IMR-90 (cell line): ENCODE results near the gene SMIM5. TPM values are rescaled to one million over a fixed set of nuclear protein-coding genes. Genes with fewer than 3 reads are reported as not detected.

ENCODE experiments used
- ATAC-seq: fragments of 200-7000 bp; cut with Tn5 transposase; 2 replicates; pipeline ENCODE4 v1.9.1; 2020; ENCODE audit warnings: low read depth, mild to moderate bottlenecking, moderate library complexity
- BruUV-seq: library from RNA; stranded (reverse); fragments of 400-500 nt; replicated peaks from 2 replicates; lab custom pipeline; 2021; lab: Mats Ljungman, UMichigan
- CTCF ChIA-PET: fragments of 300-600 bp; formaldehyde crosslinking; extraction: SDS; loops from one replicate; lab custom pipeline; 2021; ENCODE audit warnings: antibody characterized with exemption; lab: Yijun Ruan, JAX
- POLR2A ChIA-PET: fragments of 300-600 bp; sonication (Branson Sonifier 250); formaldehyde crosslinking; loops from one replicate; lab custom pipeline; 2022; ENCODE audit warnings: antibody characterized with exemption; ENCODE audit not compliant: unreplicated experiment; lab: Charles Lee
- DNase-seq: peaks from one replicate; pipeline ENCODE4 v3.0.0; 2013
- H2AFZ ChIP-seq: replicated peaks from 2 replicates; pipeline ENCODE3; 2013; ENCODE audit warnings: low read length, mild to moderate bottlenecking; ENCODE audit not compliant: poor library complexity
- H2AK5ac ChIP-seq: 2 replicates; pipeline ENCODE4 v1.6.1; 2013; ENCODE audit warnings: low read depth, low read length, inconsistent platforms
- H2AK9ac ChIP-seq: replicated peaks from 2 replicates; pipeline ENCODE3; 2013; ENCODE audit warnings: mild to moderate bottlenecking, low read depth, low read length, moderate library complexity; ENCODE audit not compliant: poor library complexity
- H2BK120ac ChIP-seq: 2 replicates; pipeline ENCODE4 v1.6.1; 2013; ENCODE audit warnings: low read depth, low read length, inconsistent platforms
- H2BK15ac ChIP-seq: 3 replicates; pipeline ENCODE4 v1.6.1; 2013; ENCODE audit warnings: low read depth, low read length, inconsistent platforms
- H2BK20ac ChIP-seq: 2 replicates; pipeline ENCODE4 v1.6.1; 2013; ENCODE audit warnings: low read depth, mild to moderate bottlenecking, inconsistent platforms, low read length, moderate library complexity
- H2BK5ac ChIP-seq: 2 replicates; pipeline ENCODE4 v1.6.1; 2013; ENCODE audit warnings: mild to moderate bottlenecking, low read depth, low read length, inconsistent platforms; ENCODE audit not compliant: poor library complexity, severe bottlenecking
- H3K14ac ChIP-seq: replicated peaks from 2 replicates; pipeline ENCODE4 v1.6.1; 2013; ENCODE audit warnings: low read depth, low read length, inconsistent platforms
- H3K18ac ChIP-seq: 2 replicates; pipeline ENCODE4 v1.6.1; 2013; ENCODE audit warnings: low read depth, low read length, control low read depth
- H3K23ac ChIP-seq: 2 replicates; pipeline ENCODE4 v1.6.1; 2013; ENCODE audit warnings: low read depth, low read length, inconsistent platforms
- H3K27ac ChIP-seq: 2 replicates; pipeline ENCODE4 v1.5.1; 2013; ENCODE audit warnings: mild to moderate bottlenecking, control low read depth, low read length; ENCODE audit not compliant: insufficient read depth
- H3K27me3 ChIP-seq: 2 replicates; pipeline ENCODE4 v1.6.1; 2013; ENCODE audit warnings: low read length; ENCODE audit not compliant: control insufficient read depth, insufficient read depth
- H3K36me3 ChIP-seq: 2 replicates; pipeline ENCODE4 v1.6.1; 2013; ENCODE audit warnings: low read length, mixed read lengths; ENCODE audit not compliant: control insufficient read depth, insufficient read depth
- H3K4ac ChIP-seq: 2 replicates; pipeline ENCODE4 v1.6.1; 2013; ENCODE audit warnings: low read depth, low read length, inconsistent platforms
- H3K4me1 ChIP-seq: 2 replicates; pipeline ENCODE4 v1.6.1; 2013; ENCODE audit warnings: low read length, mixed read lengths; ENCODE audit not compliant: control insufficient read depth, insufficient read depth
- H3K4me2 ChIP-seq: 2 replicates; pipeline ENCODE4 v1.6.1; 2013; ENCODE audit warnings: low read depth, mild to moderate bottlenecking, control low read depth, low read length, moderate library complexity
- H3K4me3 ChIP-seq: 2 replicates; pipeline ENCODE4 v1.5.1; 2013; ENCODE audit warnings: low read depth, mild to moderate bottlenecking, control low read depth, low read length, moderate library complexity; ENCODE audit not compliant: insufficient read depth
- H3K56ac ChIP-seq: 2 replicates; pipeline ENCODE4 v1.6.1; 2013; ENCODE audit warnings: low read length, inconsistent platforms; ENCODE audit not compliant: insufficient read depth; ENCODE audit errors: extremely low read depth
- H3K79me1 ChIP-seq, 2 experiments: 2 replicates each; pipeline ENCODE4 v1.6.1; 2013; ENCODE audit warnings: low read length in 2 of 2, inconsistent platforms in 1 of 2, low read depth in 1 of 2
- H3K9ac ChIP-seq: 2 replicates; pipeline ENCODE4 v1.6.1; 2013; ENCODE audit warnings: low read depth, low read length, control low read depth
- H3K9me1 ChIP-seq: 2 replicates; pipeline ENCODE4 v1.6.1; 2013; ENCODE audit warnings: low read length, inconsistent platforms; ENCODE audit not compliant: insufficient read depth
- H3K9me3 ChIP-seq: 2 replicates; pipeline ENCODE4 v1.6.1; 2013; ENCODE audit warnings: low read length; ENCODE audit not compliant: control insufficient read depth, insufficient read depth
- H4K20me1 ChIP-seq: 2 replicates; pipeline ENCODE4 v1.6.1; 2013; ENCODE audit warnings: low read length, inconsistent platforms; ENCODE audit not compliant: insufficient read depth
- H4K5ac ChIP-seq: 2 replicates; pipeline ENCODE4 v1.6.1; 2013; ENCODE audit warnings: mild to moderate bottlenecking, low read depth, low read length, control low read depth
- H4K8ac ChIP-seq, 2 experiments: 2 replicates each; pipeline ENCODE4 v1.6.1; 2013; ENCODE audit warnings: low read depth in 2 of 2, low read length in 2 of 2, control low read depth in 1 of 2, inconsistent platforms in 1 of 2
- H4K91ac ChIP-seq: 2 replicates; pipeline ENCODE4 v1.6.1; 2013; ENCODE audit warnings: low read depth, low read length, inconsistent platforms; ENCODE audit not compliant: insufficient read depth
- BHLHE40 ChIP-seq: fragments of 150-350 bp; IDR thresholded peaks from 2 replicates; pipeline ENCODE4 v1.6.1; 2016; ENCODE audit warnings: mild to moderate bottlenecking, low read depth, low read length
- CEBPB ChIP-seq: IDR thresholded peaks from 2 replicates; pipeline ENCODE4 v1.6.1; 2012; ENCODE audit warnings: low read depth, low read length, improper control_type of control experiment
- CHD1 ChIP-seq: IDR thresholded peaks from 2 replicates; pipeline ENCODE4 v1.6.1; 2012; ENCODE audit warnings: low read depth, low read length, improper control_type of control experiment
- CTCF ChIP-seq: conservative IDR thresholded peaks from 2 replicates; pipeline ENCODE4 v1.5.1; 2012; ENCODE audit warnings: mild to moderate bottlenecking, low read depth, low read length, improper control_type of control experiment
- FOS ChIP-seq: fragments of 150-350 bp; IDR thresholded peaks from 2 replicates; pipeline ENCODE4 v1.6.1; 2016; ENCODE audit warnings: low read depth, low read length
- MAFK ChIP-seq: IDR thresholded peaks from 2 replicates; pipeline ENCODE4 v1.6.1; 2012; ENCODE audit warnings: low read depth, low read length, improper control_type of control experiment
- MAZ ChIP-seq: IDR thresholded peaks from 2 replicates; pipeline ENCODE4 v1.6.1; 2012; ENCODE audit warnings: low read depth, mild to moderate bottlenecking, low read length, improper control_type of control experiment, moderate library complexity, borderline replicate concordance
- MXI1 ChIP-seq: IDR thresholded peaks from 2 replicates; pipeline ENCODE4 v1.6.1; 2012; ENCODE audit warnings: low read depth, mild to moderate bottlenecking, low read length, moderate library complexity, borderline replicate concordance
- NFE2L2 ChIP-seq: fragments of 150-350 bp; IDR thresholded peaks from 2 replicates; pipeline ENCODE4 v1.6.1; 2016; ENCODE audit warnings: low read depth, mild to moderate bottlenecking, low read length
- POLR2A ChIP-seq: IDR thresholded peaks from 2 replicates; pipeline ENCODE4 v1.6.1; 2012; ENCODE audit warnings: mild to moderate bottlenecking, low read depth, low read length
- RAD21 ChIP-seq: IDR thresholded peaks from 2 replicates; pipeline ENCODE4 v1.6.1; 2012; ENCODE audit warnings: low read length, improper control_type of control experiment
- RCOR1 ChIP-seq: IDR thresholded peaks from 2 replicates; pipeline ENCODE4 v1.6.1; 2012; ENCODE audit warnings: mild to moderate bottlenecking, low read length, improper control_type of control experiment; ENCODE audit not compliant: insufficient replicate concordance
- RFX5 ChIP-seq: IDR thresholded peaks from 2 replicates; pipeline ENCODE4 v1.8.0; 2012; ENCODE audit warnings: low read depth, mild to moderate bottlenecking, low read length, moderate library complexity
- SMC3 ChIP-seq: fragments of 150-350 bp; IDR thresholded peaks from 2 replicates; pipeline ENCODE4 v1.6.1; 2016; ENCODE audit warnings: low read depth, mild to moderate bottlenecking, antibody characterized with exemption, low read length, moderate library complexity
- USF2 ChIP-seq: fragments of 150-350 bp; IDR thresholded peaks from 2 replicates; pipeline ENCODE4 v1.6.1; 2017; ENCODE audit warnings: mild to moderate bottlenecking, antibody characterized with exemption, low read length, low read depth
- WGBS, 2 experiments: methylation state at CpG; one replicate each; pipeline versions ENCODE4 v1.1.5 to v1.1.7; 2013; ENCODE audit warnings: missing lambda C conversion rate in 2 of 2; ENCODE audit not compliant: insufficient read length in 1 of 2; ENCODE audit errors: extremely low coverage in 2 of 2; 5-methylcytosine and 5-hydroxymethylcytosine counted together
- dilution Hi-C: fragments of 300-500 bp; cut with HindIII; formaldehyde crosslinking; loops from one replicate; pipeline ENCODE4 v1.14.3; 2018; ENCODE audit warnings: low sequenced_read_pairs; ENCODE audit not compliant: unreplicated experiment
- in situ Hi-C: fragments of 300-500 bp; cut with MboI; formaldehyde crosslinking; loops from 3 replicates; pipeline ENCODE4 v1.14.3; 2019; ENCODE audit warnings: low sequenced_read_pairs, inconsistent platforms, mixed read lengths
- intact Hi-C: fragments of 100-400 bp; cut with micrococcal nuclease; formaldehyde crosslinking; loops from 2 replicates; pipeline ENCODE4 v1.10.0; 2022
- polyA plus RNA-seq, 3 experiments: library from polyadenylated mRNA; depleted of rRNA; stranded (reverse); fragments of >200 nt; gene quantifications; 2 replicates each; pipeline ENCODE4 v1.2.3, GENCODE V29; 2012; ENCODE audit warnings: low replicate concordance in 1 of 3
- total RNA-seq: library from RNA; depleted of rRNA; stranded (reverse); fragments of >200 nt; gene quantifications from 2 replicates; pipeline ENCODE4 v1.2.3, GENCODE V29; 2012

Gene SMIM5
- total and polyA plus RNA-seq, 2 of the 4 experiments (the other 2 are of a cell fraction) = not detected

DNA sequence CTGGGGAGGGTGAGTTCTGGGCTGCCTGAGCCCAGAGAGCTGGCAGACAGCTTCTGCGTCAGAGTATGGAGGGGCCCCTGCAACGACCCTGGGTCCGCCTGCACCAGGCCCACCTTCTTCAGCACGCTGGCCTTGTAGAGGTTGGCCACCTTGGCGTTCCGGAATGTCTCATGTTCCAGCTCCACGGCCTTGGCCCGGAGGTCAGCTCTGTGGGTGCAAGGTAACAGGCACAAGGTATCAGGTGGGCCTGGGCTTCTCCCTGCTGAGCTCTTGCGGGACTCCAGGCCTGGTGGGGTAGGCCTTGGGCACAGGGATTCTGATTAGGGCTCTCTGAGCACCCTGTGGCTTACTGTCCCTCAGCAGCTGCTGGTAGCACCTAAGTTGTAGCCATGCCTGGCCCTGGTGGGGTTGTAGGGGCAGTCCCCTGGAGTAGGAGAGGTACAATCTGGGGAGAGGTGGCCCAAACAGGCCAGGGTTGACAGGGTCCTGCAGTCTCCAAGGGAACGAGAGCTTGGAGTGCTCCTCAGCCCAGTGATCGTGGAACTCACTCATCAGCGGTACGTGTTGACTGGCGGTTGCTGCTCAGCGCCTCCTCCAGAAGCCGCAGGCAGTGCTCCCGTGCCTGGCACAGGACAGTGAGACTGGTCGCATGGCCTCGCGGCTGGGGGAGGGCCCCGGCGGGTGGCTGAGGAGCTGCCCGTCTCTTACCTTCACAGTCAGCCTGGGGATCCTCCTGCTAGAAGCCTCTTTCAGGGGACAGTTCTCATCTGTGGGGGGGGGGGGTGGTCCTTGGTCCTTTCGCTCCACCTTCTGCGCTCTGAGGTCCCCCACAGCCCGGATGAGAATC is 2.9 kb upstream of the SMIM5 start:
- no peak overlapping the region for H2BK15ac ChIP-seq
- H3K4me3 ChIP-seq = no peak overlapping the region
- H4K91ac ChIP-seq = no peak overlapping the region
- H3K4me1 ChIP-seq = peaks cover 15% of the 10 kb centered on the region
- H3K9me3 ChIP-seq = no peaks in the 10 kb centered on the region
- no peak overlapping the region for H4K8ac ChIP-seq
- no peak overlapping the region for H3K23ac ChIP-seq
- intact Hi-C loops = loop anchor here (1.0 to 5.0 kb wide), 2 partner anchors 41 to 113 kb away; partner anchors contain the start of genes CASKIN2 and TSEN54
- BruUV-seq = no TSS peak
- no peak overlapping the region for H3K56ac ChIP-seq
- H3K79me1 ChIP-seq = peaks cover 0 to 3% of the 10 kb centered on the region in 2 experiments; a peak in 1 of 4 replicates
- no peak overlapping the region for H3K4me2 ChIP-seq
- in situ Hi-C loops = loop anchor here (5.0 kb wide), 1 partner anchor 117 kb away; no protein-coding TSS in a partner anchor
- whole genome bisulfite sequencing, 2 experiments = 94% methylated on average over 8 of the region's 26 CpGs; no CpG with 5 or more reads in 1 of the 2 experiments
- ChIA-PET POLR2A (no interaction called here), CTCF (no interaction called here)
- H3K9ac ChIP-seq = no peak overlapping the region
- H2AFZ ChIP-seq = no peak overlapping the region
- no peak overlapping the region for H2BK120ac ChIP-seq
- DNase-seq (no peak), ATAC-seq (no peak)
- TF ChIP-seq MAZ (no peak), USF2 (no peak), SMC3 (no peak), MXI1 (no peak), MAFK (no peak), CEBPB (no peak), CTCF (no peak), RAD21 (no peak), FOS (no peak), CHD1 (no peak), RCOR1 (no peak), POLR2A (no peak), RFX5 (no peak), BHLHE40 (no peak), NFE2L2 (no peak)
- H4K5ac ChIP-seq = no peak overlapping the region
- H2BK20ac ChIP-seq = no peak overlapping the region
- H3K36me3 ChIP-seq = peaks cover 8% of the 10 kb centered on the region; the same call in 1 of the 2 replicates
- H2BK5ac ChIP-seq = no peak overlapping the region
- H4K20me1 ChIP-seq = peaks cover 9% of the 10 kb centered on the region
- no peak overlapping the region for H2AK5ac ChIP-seq
- no peak overlapping the region for H3K18ac ChIP-seq
- no peak overlapping the region for H3K27ac ChIP-seq
- peak overlapping the region; percentile 16 for H2AK9ac ChIP-seq
- dilution Hi-C loops = no loop called here
- H3K9me1 ChIP-seq = no peaks in the 10 kb centered on the region
- no peak overlapping the region for H3K14ac ChIP-seq
- H3K4ac ChIP-seq = no peak overlapping the region
- no peaks in the 10 kb centered on the region for H3K27me3 ChIP-seq
